ENCODE measurements around the gene AFF3.

DNA sequence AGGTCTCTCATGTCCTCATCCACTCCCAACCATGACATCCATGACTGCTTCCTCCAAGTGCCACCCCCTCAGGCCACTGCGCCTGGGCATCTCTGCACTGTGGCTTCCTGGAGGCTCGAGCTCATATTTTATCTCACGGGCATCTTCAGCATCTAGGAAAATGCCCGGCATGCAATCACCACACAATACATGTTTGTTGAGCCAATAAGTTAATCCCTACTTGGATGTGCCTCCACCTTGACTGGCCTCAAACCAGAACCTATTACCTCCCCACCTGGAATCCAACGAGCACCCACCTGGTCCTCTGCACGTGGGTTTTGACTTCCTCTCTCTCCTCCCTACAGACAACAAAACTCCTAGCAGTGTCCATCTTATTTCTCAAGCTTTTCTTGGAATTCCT is 453.7 kb downstream of the AFF3 start:
- TF ChIP-seq RARB (CRISPR knock-in tag; IDR thresholded peaks at IDR 0.05) (no peak), ARNTL (CRISPR knock-in tag; IDR thresholded peaks at IDR 0.05; ENCODE audit: borderline replicate concordance, low read depth) (no peak), ZFP3 (CRISPR knock-in tag; IDR thresholded peaks at IDR 0.05) (no peak), CREB5 (CRISPR knock-in tag; IDR thresholded peaks at IDR 0.05; ENCODE audit: low read depth) (no peak), ISL1 (CRISPR knock-in tag; IDR thresholded peaks at IDR 0.05) (no peak), BACH2 (CRISPR knock-in tag; IDR thresholded peaks at IDR 0.05; ENCODE audit: borderline replicate concordance) (no peak), ZC3H10 (CRISPR knock-in tag; IDR thresholded peaks at IDR 0.05) (no peak), OSR1 (CRISPR knock-in tag; IDR thresholded peaks at IDR 0.05) (no peak), TCF4 (CRISPR knock-in tag; IDR thresholded peaks at IDR 0.05; ENCODE audit: borderline replicate concordance) (no peak), TOX (CRISPR knock-in tag; IDR thresholded peaks at IDR 0.05; ENCODE audit: borderline replicate concordance) (no peak), ZNF70 (CRISPR knock-in tag; IDR thresholded peaks at IDR 0.05) (no peak)
- TF ChIP-seq, protein P1, sequence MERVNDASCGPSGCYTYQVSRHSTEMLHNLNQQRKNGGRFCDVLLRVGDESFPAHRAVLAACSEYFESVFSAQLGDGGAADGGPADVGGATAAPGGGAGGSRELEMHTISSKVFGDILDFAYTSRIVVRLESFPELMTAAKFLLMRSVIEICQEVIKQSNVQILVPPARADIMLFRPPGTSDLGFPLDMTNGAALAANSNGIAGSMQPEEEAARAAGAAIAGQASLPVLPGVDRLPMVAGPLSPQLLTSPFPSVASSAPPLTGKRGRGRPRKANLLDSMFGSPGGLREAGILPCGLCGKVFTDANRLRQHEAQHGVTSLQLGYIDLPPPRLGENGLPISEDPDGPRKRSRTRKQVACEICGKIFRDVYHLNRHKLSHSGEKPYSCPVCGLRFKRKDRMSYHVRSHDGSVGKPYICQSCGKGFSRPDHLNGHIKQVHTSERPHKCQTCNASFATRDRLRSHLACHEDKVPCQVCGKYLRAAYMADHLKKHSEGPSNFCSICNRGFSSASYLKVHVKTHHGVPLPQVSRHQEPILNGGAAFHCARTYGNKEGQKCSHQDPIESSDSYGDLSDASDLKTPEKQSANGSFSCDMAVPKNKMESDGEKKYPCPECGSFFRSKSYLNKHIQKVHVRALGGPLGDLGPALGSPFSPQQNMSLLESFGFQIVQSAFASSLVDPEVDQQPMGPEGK (CRISPR knock-in tag; IDR thresholded peaks at IDR 0.05; ENCODE audit: borderline replicate concordance), result no peak
- TF ChIP-seq, protein P2, sequence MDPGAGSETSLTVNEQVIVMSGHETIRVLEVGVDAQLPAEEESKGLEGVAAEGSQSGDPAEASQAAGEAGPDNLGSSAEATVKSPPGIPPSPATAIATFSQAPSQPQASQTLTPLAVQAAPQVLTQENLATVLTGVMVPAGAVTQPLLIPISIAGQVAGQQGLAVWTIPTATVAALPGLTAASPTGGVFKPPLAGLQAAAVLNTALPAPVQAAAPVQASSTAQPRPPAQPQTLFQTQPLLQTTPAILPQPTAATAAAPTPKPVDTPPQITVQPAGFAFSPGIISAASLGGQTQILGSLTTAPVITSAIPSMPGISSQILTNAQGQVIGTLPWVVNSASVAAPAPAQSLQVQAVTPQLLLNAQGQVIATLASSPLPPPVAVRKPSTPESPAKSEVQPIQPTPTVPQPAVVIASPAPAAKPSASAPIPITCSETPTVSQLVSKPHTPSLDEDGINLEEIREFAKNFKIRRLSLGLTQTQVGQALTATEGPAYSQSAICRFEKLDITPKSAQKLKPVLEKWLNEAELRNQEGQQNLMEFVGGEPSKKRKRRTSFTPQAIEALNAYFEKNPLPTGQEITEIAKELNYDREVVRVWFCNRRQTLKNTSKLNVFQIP (CRISPR knock-in tag; IDR thresholded peaks at IDR 0.05; ENCODE audit: borderline replicate concordance, low read depth), result no peak
- TF ChIP-seq, protein P3, sequence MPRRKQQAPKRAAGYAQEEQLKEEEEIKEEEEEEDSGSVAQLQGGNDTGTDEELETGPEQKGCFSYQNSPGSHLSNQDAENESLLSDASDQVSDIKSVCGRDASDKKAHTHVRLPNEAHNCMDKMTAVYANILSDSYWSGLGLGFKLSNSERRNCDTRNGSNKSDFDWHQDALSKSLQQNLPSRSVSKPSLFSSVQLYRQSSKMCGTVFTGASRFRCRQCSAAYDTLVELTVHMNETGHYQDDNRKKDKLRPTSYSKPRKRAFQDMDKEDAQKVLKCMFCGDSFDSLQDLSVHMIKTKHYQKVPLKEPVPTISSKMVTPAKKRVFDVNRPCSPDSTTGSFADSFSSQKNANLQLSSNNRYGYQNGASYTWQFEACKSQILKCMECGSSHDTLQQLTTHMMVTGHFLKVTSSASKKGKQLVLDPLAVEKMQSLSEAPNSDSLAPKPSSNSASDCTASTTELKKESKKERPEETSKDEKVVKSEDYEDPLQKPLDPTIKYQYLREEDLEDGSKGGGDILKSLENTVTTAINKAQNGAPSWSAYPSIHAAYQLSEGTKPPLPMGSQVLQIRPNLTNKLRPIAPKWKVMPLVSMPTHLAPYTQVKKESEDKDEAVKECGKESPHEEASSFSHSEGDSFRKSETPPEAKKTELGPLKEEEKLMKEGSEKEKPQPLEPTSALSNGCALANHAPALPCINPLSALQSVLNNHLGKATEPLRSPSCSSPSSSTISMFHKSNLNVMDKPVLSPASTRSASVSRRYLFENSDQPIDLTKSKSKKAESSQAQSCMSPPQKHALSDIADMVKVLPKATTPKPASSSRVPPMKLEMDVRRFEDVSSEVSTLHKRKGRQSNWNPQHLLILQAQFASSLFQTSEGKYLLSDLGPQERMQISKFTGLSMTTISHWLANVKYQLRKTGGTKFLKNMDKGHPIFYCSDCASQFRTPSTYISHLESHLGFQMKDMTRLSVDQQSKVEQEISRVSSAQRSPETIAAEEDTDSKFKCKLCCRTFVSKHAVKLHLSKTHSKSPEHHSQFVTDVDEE (CRISPR knock-in tag; IDR thresholded peaks at IDR 0.05), result no peak

Measured in SK-N-SH treated with all-trans-retinoic acid at 6 μM for 48 hours (cell line).